HG02981 (cell line): Measurements from ENCODE around the gene GMPR.
A peak's percentile ranks its signal among the peaks of the same experiment; 100 is the strongest.

Experiments
- ATAC-seq: cut with Tn5 transposase; IDR thresholded peaks from one replicate; pipeline ENCODE4 v1.9.1; 2021; ENCODE audit warnings: mild to moderate bottlenecking, moderate library complexity; ENCODE audit not compliant: unreplicated experiment

The GMPR gene

GRCh38 chr6:16324606-16325225 lies 86.3 kb downstream of the GMPR start:
- no peak for ATAC-seq

GRCh38 chr6:16326531-16326930 lies 88.1 kb downstream of the GMPR start:
- no peak for ATAC-seq

- ATAC-seq: no peak
Measured at GRCh38 chr6:16326971-16327776, 88.8 kb downstream of the GMPR start.

- ATAC-seq: no peak
Measured at GRCh38 chr6:16327777-16328325, 89.5 kb downstream of the GMPR start.

- no peak for ATAC-seq
Measured at GRCh38 chr6:16329233-16329632, 90.8 kb downstream of the GMPR start.

- ATAC-seq: peak; percentile 63
Measured at GRCh38 chr6:16331384-16332174, 93.2 kb downstream of the GMPR start.

GRCh38 chr6:16332175-16332542 lies 93.8 kb downstream of the GMPR start:
- peak; percentile 77 for ATAC-seq

- ATAC-seq: no peak
Measured at GRCh38 chr6:16333580-16333979, 95.2 kb downstream of the GMPR start.

GRCh38 chr6:16334671-16335070 lies 96.3 kb downstream of the GMPR start:
- no peak for ATAC-seq

- no peak for ATAC-seq
Measured at GRCh38 chr6:16335176-16335575, 96.8 kb downstream of the GMPR start.

GRCh38 chr6:16336056-16336818 lies 97.8 kb downstream of the GMPR start:
- no peak for ATAC-seq

- ATAC-seq: no peak
Measured at GRCh38 chr6:16336911-16337294, 98.5 kb downstream of the GMPR start.

GRCh38 chr6:16337295-16337975 lies 99.0 kb downstream of the GMPR start:
- no peak for ATAC-seq

- no peak for ATAC-seq
Measured at GRCh38 chr6:16338577-16339264, 100.3 kb downstream of the GMPR start.

GRCh38 chr6:16339265-16339587 lies 100.8 kb downstream of the GMPR start:
- no peak for ATAC-seq

- ATAC-seq: no peak
Measured at GRCh38 chr6:16343593-16343992, 105.2 kb downstream of the GMPR start.

- ATAC-seq: no peak
Measured at GRCh38 chr6:16344756-16345155, 106.4 kb downstream of the GMPR start.
